GM12878 (cell line): ENCODE data around the gene PRLH. TPM values are rescaled to one million over a fixed set of nuclear protein-coding genes. Genes with fewer than 3 reads are reported as not detected.

Experiments
- ATAC-seq: fragments of 200-7000 bp; cut with Tn5 transposase; 3 replicates; pipeline ENCODE4 v1.9.1; 2020; ENCODE audit warnings: mild to moderate bottlenecking, moderate library complexity
- BruUV-seq: library from RNA; stranded (reverse); fragments of 400-500 nt; replicated peaks from 2 replicates; lab custom pipeline; 2021; lab: Mats Ljungman, UMichigan
- CTCF ChIA-PET: fragments of 300-600 bp; sonication (Branson Sonifier 250); formaldehyde crosslinking; extraction: SDS; loops from one replicate; lab custom pipeline; 2021; ENCODE audit warnings: inconsistent platforms; lab: Yijun Ruan, JAX
- POLR2A ChIA-PET: fragments of 350-600 bp; formaldehyde crosslinking; extraction: SDS; loops from one replicate; lab custom pipeline; 2021; ENCODE audit warnings: inconsistent platforms; lab: Charles Lee
- RAD21 ChIA-PET: fragments of 300-600 bp; sonication (Branson Sonifier 250); formaldehyde crosslinking; loops from one replicate; lab custom pipeline; 2023; ENCODE audit warnings: antibody characterized with exemption; ENCODE audit not compliant: unreplicated experiment; lab: Charles Lee
- SMC1A ChIA-PET: fragments of 300-600 bp; sonication (Branson Sonifier 250); formaldehyde crosslinking; loops from one replicate; lab custom pipeline; 2023; ENCODE audit not compliant: unreplicated experiment, uncharacterized antibody; lab: Charles Lee
- DNase-seq: peaks from one replicate; pipeline ENCODE4 v3.0.0-alpha.2; 2011; ENCODE audit warnings: low read depth, low spot score
- FAIRE-seq: peaks from 3 replicates; lab custom pipeline; 2011; peaks lifted over from hg19 to GRCh38; lab: Jason Lieb, UNC
- H2AFZ ChIP-seq: 2 replicates; pipeline ENCODE4 v1.6.0; 2011; ENCODE audit warnings: low read depth, low read length, control low read depth; ENCODE audit not compliant: control insufficient read depth
- H3K27ac ChIP-seq: 2 replicates; pipeline ENCODE4 v1.5.1; 2011; ENCODE audit warnings: control low read depth; ENCODE audit not compliant: control insufficient read depth, insufficient read depth
- H3K27me3 ChIP-seq, 2 experiments: replicated peaks in 1 of 2; 2 replicates each; pipeline versions ENCODE4 v1.6.0 to v1.6.1; 2011; ENCODE audit warnings: low read length in 1 of 2; ENCODE audit not compliant: control insufficient read depth in 2 of 2, insufficient read depth in 2 of 2
- H3K36me3 ChIP-seq, 2 experiments: 2 replicates each; pipeline ENCODE4 v1.5.1; 2011; ENCODE audit warnings: low read length in 1 of 2; ENCODE audit not compliant: control insufficient read depth in 2 of 2, insufficient read depth in 2 of 2
- H3K4me1 ChIP-seq: 2 replicates; pipeline ENCODE4 v1.6.1; 2011; ENCODE audit warnings: mild to moderate bottlenecking, low read length, moderate library complexity, mixed read lengths; ENCODE audit not compliant: control insufficient read depth, insufficient read depth
- H3K4me2 ChIP-seq: 2 replicates; pipeline ENCODE4 v1.6.0; 2011; ENCODE audit warnings: control low read depth; ENCODE audit not compliant: control insufficient read depth, insufficient read depth
- H3K4me3 ChIP-seq: fragments of 200-600 bp; sonication (generic); 2 replicates; pipeline ENCODE4 v1.5.1; 2016
- H3K79me2 ChIP-seq: 2 replicates; pipeline ENCODE4 v1.6.0; 2011; ENCODE audit warnings: low read length; ENCODE audit not compliant: control insufficient read depth, insufficient read depth
- H3K9ac ChIP-seq: 2 replicates; pipeline ENCODE4 v1.8.0; 2011; ENCODE audit warnings: low read length, control low read depth, mixed read lengths; ENCODE audit not compliant: control insufficient read depth, insufficient read depth
- H3K9me3 ChIP-seq: replicated peaks from 3 replicates; pipeline ENCODE4 v1.5.1; 2011; ENCODE audit warnings: mild to moderate bottlenecking, low read length; ENCODE audit not compliant: control insufficient read depth, insufficient read depth
- H4K20me1 ChIP-seq: 2 replicates; pipeline ENCODE4 v1.6.0; 2011; ENCODE audit not compliant: control insufficient read depth, insufficient read depth
- BCLAF1 ChIP-seq: fragments of 450-650 bp; IDR thresholded peaks from 2 replicates; pipeline ENCODE4 v1.6.1; 2017; ENCODE audit warnings: antibody characterized with exemption, mild to moderate bottlenecking, moderate library complexity
- FOXM1 ChIP-seq: IDR thresholded peaks from 2 replicates; pipeline ENCODE4 v1.6.1; 2012; ENCODE audit warnings: low read depth, mild to moderate bottlenecking, inconsistent platforms, low read length, moderate library complexity
- NR2F1 ChIP-seq: fragments of 450-650 bp; conservative IDR thresholded peaks from 2 replicates; pipeline ENCODE4 v1.6.1; 2017; ENCODE audit warnings: mild to moderate bottlenecking
- POLR2AphosphoS5 ChIP-seq: IDR thresholded peaks from 2 replicates; pipeline ENCODE4 v1.6.1; 2011; ENCODE audit warnings: mild to moderate bottlenecking, low read length, inconsistent platforms
- RELA ChIP-seq: fragments of 450-650 bp; IDR thresholded peaks from 2 replicates; pipeline ENCODE4 v1.8.0; 2014; ENCODE audit warnings: borderline replicate concordance; ENCODE audit not compliant: partially characterized antibody
- SRF ChIP-seq, 2 experiments: IDR thresholded peaks; 2 replicates each; pipeline ENCODE4 v1.6.1; 2011; ENCODE audit warnings: low read depth in 2 of 2, low read length in 2 of 2, mild to moderate bottlenecking in 1 of 2, moderate library complexity in 1 of 2
- ZNF687 ChIP-seq: fragments of 450-650 bp; IDR thresholded peaks from 2 replicates; pipeline ENCODE4 v1.6.1; 2017; ENCODE audit warnings: mild to moderate bottlenecking, moderate library complexity
- WGBS: methylation state at CpG from one replicate; pipeline ENCODE4 v1.1.6; 2016; ENCODE audit warnings: low lambda C conversion rate; ENCODE audit not compliant: insufficient replicate concordance, insufficient coverage; ENCODE audit errors: missing lambda C conversion rate; 5-methylcytosine and 5-hydroxymethylcytosine counted together
- in situ Hi-C: fragments of 300-500 bp; cut with MboI; formaldehyde crosslinking; loops from 9 replicates; pipeline ENCODE4 v1.14.3; 2018; ENCODE audit warnings: mixed read lengths
- intact Hi-C: fragments of 100-400 bp; cut with micrococcal nuclease; formaldehyde crosslinking; loops from one replicate; pipeline ENCODE4 v1.14.2; 2022; ENCODE audit not compliant: unreplicated experiment
- polyA plus RNA-seq, 11 experiments: library from polyadenylated mRNA; depleted of rRNA in 4 of 11; unstranded in 6 of 11; stranded (reverse) in 5 of 11; fragments of >200 nt; fragmentation: Nextera tagmentation in 4 of 11; fragmentation: Illumina TruSeq in 1 of 11; extraction: Ambion mirVana in 4 of 11; extraction: Trizol in 1 of 11; gene quantifications; 1 replicate in 1 of 11; 2 replicates in 10 of 11; pipeline versions ENCODE4 v1.2.1 to v1.2.3, GENCODE V29; 2011 to 2016; ENCODE audit warnings: inconsistent platforms in 2 of 11, missing spikeins in 2 of 11, low read depth in 1 of 11
- total RNA-seq, 4 experiments: library from RNA; depleted of rRNA in 3 of 4; stranded (reverse); fragments of >200 nt in 3 of 4; fragmentation: Illumina TruSeq in 1 of 4; extraction: Trizol in 1 of 4; gene quantifications; 2 replicates each; pipeline versions ENCODE4 v1.2.1 to v1.2.3, GENCODE V29; 2013 to 2021
- TF ChIP-seq, protein P1 (sequence below): fragments of 450-650 bp; IDR thresholded peaks from 2 replicates; pipeline ENCODE4 v1.6.1; 2017; ENCODE audit warnings: mild to moderate bottlenecking
- TF ChIP-seq, protein P2 (sequence below): IDR thresholded peaks from 2 replicates; pipeline ENCODE4 v1.6.1; 2011; ENCODE audit warnings: mild to moderate bottlenecking, low read depth, low read length, moderate library complexity; ENCODE audit not compliant: insufficient replicate concordance

PRLH gene
- total and polyA plus RNA-seq, 10 of the 15 experiments (the other 5 are each of a cell fraction or from before 2014, with no cell fraction given), result not detected

DNA sequence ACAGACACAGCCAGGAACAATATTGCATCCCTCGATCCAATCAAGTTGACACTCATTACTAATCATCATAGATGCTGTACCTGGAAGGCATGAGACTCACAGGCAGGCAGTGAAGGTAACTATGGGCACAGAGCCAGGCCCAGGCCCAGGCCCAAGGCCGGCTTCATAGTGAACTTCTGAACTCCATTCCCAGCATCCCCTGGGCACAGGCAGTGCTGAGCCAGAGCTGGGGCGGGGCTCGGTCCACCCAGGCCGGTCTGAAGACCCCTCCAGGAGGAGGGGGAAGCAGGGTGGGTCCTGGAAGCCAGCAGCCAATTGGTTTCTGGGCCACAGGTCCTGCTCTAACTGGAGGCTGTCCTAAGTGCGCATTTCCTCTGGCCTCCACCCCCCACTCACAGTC lies 41.7 kb upstream of the PRLH start (continued):
- TF ChIP-seq, protein P1, sequence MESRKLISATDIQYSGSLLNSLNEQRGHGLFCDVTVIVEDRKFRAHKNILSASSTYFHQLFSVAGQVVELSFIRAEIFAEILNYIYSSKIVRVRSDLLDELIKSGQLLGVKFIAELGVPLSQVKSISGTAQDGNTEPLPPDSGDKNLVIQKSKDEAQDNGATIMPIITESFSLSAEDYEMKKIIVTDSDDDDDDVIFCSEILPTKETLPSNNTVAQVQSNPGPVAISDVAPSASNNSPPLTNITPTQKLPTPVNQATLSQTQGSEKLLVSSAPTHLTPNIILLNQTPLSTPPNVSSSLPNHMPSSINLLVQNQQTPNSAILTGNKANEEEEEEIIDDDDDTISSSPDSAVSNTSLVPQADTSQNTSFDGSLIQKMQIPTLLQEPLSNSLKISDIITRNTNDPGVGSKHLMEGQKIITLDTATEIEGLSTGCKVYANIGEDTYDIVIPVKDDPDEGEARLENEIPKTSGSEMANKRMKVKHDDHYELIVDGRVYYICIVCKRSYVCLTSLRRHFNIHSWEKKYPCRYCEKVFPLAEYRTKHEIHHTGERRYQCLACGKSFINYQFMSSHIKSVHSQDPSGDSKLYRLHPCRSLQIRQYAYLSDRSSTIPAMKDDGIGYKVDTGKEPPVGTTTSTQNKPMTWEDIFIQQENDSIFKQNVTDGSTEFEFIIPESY, result no peak
- TF ChIP-seq FOXM1 (no peak), ZNF687 (no peak)

- Histone ChIP-seq H3K9me3 (no peaks in the 10 kb centered on the region), H3K9ac (no peak overlapping the region), H3K4me3 (no peak overlapping the region), H4K20me1 (no peaks in the 10 kb centered on the region), H3K4me1 (peaks cover 21% of the 10 kb centered on the region), H2AFZ (no peak overlapping the region), H3K27ac (no peak overlapping the region), H3K4me2 (no peak overlapping the region), H3K36me3 (no peaks in the 10 kb centered on the region), H3K79me2 (no peaks in the 10 kb centered on the region), H3K27me3 (no peaks in the 10 kb centered on the region)
- DNase-seq (no peak), ATAC-seq (no peak), FAIRE-seq (no peak)
- RAD21 ChIA-PET, result interaction anchor here (0.6 kb wide), 1 partner anchor 47 kb away, joined by 3 read pairs; no protein-coding TSS in a partner anchor
- WGBS, result 73% methylated on average over 17 of the region's 17 CpGs
- POLR2A ChIA-PET, result no interaction called here
- in situ Hi-C loops, result no loop called here
- SMC1A ChIA-PET, result interaction anchor here (0.6 kb wide), 1 partner anchor 13 kb away, joined by 6 read pairs; no protein-coding TSS in a partner anchor
- intact Hi-C loops, result no loop called here
- CTCF ChIA-PET, result interaction anchor here (2.5 kb wide), 1 partner anchor 13 kb away, joined by 7 read pairs; no protein-coding TSS in a partner anchor
- BruUV-seq, result no TSS peak
- TF ChIP-seq NR2F1, result no peak
- no peak for TF ChIP-seq RELA
- TF ChIP-seq, protein P2, sequence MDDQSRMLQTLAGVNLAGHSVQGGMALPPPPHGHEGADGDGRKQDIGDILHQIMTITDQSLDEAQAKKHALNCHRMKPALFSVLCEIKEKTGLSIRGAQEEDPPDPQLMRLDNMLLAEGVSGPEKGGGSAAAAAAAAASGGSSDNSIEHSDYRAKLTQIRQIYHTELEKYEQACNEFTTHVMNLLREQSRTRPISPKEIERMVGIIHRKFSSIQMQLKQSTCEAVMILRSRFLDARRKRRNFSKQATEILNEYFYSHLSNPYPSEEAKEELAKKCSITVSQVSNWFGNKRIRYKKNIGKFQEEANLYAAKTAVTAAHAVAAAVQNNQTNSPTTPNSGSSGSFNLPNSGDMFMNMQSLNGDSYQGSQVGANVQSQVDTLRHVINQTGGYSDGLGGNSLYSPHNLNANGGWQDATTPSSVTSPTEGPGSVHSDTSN, result no peak
- TF ChIP-seq BCLAF1, result no peak
- TF ChIP-seq SRF (IDR thresholded peaks at IDR 0.05; ENCODE audit: low read depth in 2 of 2, low read length in 2 of 2), result no peak
- TF ChIP-seq POLR2AphosphoS5, result no peak
Measured at GRCh38 chr2:237525559-237526157, 40.7 kb upstream of the PRLH start.
